DOHH2 (cell line): ENCODE measurements around the gene TMA7.

Source experiments
- H3F3A ChIP-seq: fragments of 200-600 bp; sonication (generic), shearing (Covaris generic); 2 replicates; pipeline ENCODE4 v1.6.0; 2016; ENCODE audit warnings: antibody characterized with exemption, mild to moderate bottlenecking; ENCODE audit not compliant: control insufficient read depth, insufficient read depth
- H3K27ac ChIP-seq: fragments of 200-600 bp; sonication (generic); 2 replicates; pipeline ENCODE4 v1.5.1; 2014; ENCODE audit warnings: low read depth, mild to moderate bottlenecking, low read length, moderate library complexity
- H3K27me3 ChIP-seq: fragments of 200-600 bp; sonication (generic); 2 replicates; pipeline ENCODE4 v1.6.1; 2014; ENCODE audit warnings: mild to moderate bottlenecking, low read length, mixed read lengths; ENCODE audit not compliant: control insufficient read depth
- H3K36me3 ChIP-seq: fragments of 200-600 bp; sonication (generic); 2 replicates; pipeline ENCODE4 v1.6.1; 2014; ENCODE audit warnings: mild to moderate bottlenecking, low read length, moderate library complexity, mixed read lengths; ENCODE audit not compliant: control insufficient read depth
- H3K4me1 ChIP-seq: fragments of 200-600 bp; sonication (generic); 2 replicates; pipeline ENCODE4 v1.6.1; 2014; ENCODE audit warnings: mild to moderate bottlenecking, low read length, mixed read lengths; ENCODE audit not compliant: control insufficient read depth
- H3K4me2 ChIP-seq: fragments of 200-600 bp; sonication (generic); 2 replicates; pipeline ENCODE4 v1.6.0; 2014; ENCODE audit warnings: mild to moderate bottlenecking, low read length, moderate library complexity
- H3K4me3 ChIP-seq: fragments of 200-600 bp; sonication (generic); 2 replicates; pipeline ENCODE4 v1.5.1; 2014; ENCODE audit warnings: mild to moderate bottlenecking, low read length, mixed read lengths
- H3K79me2 ChIP-seq: fragments of 200-600 bp; sonication (generic); 2 replicates; pipeline ENCODE4 v1.6.1; 2014; ENCODE audit warnings: mild to moderate bottlenecking, low read length, mixed read lengths; ENCODE audit not compliant: control insufficient read depth
- H3K9me2 ChIP-seq: fragments of 200-600 bp; sonication (generic); replicated peaks from 2 replicates; pipeline ENCODE4 v1.6.1; 2014; ENCODE audit warnings: mild to moderate bottlenecking, low read length, mixed read lengths; ENCODE audit not compliant: control insufficient read depth
- H3K9me3 ChIP-seq: fragments of 200-600 bp; sonication (generic); 2 replicates; pipeline ENCODE4 v1.6.1; 2014; ENCODE audit warnings: antibody characterized with exemption, low read length, mixed read lengths; ENCODE audit not compliant: control insufficient read depth, insufficient read depth
- H4K20me1 ChIP-seq: fragments of 200-600 bp; sonication (generic); 2 replicates; pipeline ENCODE4 v1.6.0; 2014; ENCODE audit warnings: low read depth, mild to moderate bottlenecking, antibody characterized with exemption, low read length, moderate library complexity; ENCODE audit not compliant: control insufficient read depth, insufficient read depth
- EZH2phosphoT487 ChIP-seq: fragments of 200-600 bp; sonication (generic); IDR thresholded peaks from 2 replicates; pipeline ENCODE4 v1.6.1; 2017; ENCODE audit warnings: borderline replicate concordance, mild to moderate bottlenecking, antibody characterized with exemption, low read length, moderate library complexity, mixed read lengths
- TF ChIP-seq, protein P1 (sequence below): fragments of 200-600 bp; sonication (generic); IDR thresholded peaks from one replicate; pipeline ENCODE4 v1.5.1; 2014; ENCODE audit warnings: antibody characterized with exemption, mild to moderate bottlenecking, low read depth, low read length; ENCODE audit not compliant: poor library complexity, severe bottlenecking

Gene TMA7

DNA sequence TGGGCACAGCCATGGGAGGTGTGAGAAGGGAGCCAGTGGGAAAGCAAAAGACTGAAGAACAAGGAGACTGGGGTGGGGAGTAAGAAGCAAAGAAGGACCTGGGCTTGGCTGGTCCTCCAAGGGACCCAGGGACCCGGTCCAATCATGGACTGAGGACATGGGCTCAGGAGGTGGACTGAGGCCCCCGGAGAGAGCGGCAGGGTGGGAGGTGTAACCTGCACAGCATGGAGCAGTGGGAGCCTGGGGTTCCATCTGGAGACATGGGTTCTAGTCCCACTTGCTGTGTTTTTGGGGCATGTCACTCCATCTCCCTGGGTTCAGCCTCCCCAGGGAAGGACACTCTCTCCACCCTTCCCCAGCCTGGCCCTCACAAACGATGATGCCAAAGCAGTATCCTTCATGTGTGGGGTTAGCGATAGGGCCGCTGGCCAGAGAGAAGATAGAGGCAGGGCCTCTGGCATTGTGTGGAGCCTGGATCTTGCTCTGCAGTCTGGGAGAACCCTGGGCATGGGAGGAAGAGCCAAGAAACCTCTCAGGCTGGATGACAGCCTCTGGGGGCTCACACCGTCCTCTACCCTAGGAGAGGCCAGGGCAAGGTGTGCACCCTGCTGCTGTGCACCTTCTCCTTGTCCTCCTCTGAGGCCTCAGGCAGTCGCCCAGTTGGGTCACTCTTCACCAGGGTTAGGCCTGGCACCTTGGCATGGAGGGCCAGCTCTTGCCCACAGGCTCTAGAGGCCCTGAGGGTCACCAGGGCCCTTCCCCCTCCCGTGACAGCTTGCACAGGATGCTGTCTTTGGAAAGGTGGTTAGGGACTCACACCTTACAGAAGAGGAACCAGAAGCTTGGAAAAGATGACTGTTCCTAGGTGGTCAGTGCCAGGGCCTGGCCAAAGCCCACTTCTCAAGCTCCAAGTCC is 42.0 kb upstream of the TMA7 start:
- no peaks in the 10 kb centered on the region for H3K79me2 ChIP-seq
- peaks cover 3% of the 10 kb centered on the region; the same call in 1 of the 2 replicates for H3K27me3 ChIP-seq
- no peak overlapping the region for H3K4me2 ChIP-seq
- H3K4me1 ChIP-seq: no peaks in the 10 kb centered on the region
- no peaks in the 10 kb centered on the region for H3F3A ChIP-seq
- H3K4me3 ChIP-seq: no peak overlapping the region
- TF ChIP-seq EZH2phosphoT487: no peak
- TF ChIP-seq, protein P1, sequence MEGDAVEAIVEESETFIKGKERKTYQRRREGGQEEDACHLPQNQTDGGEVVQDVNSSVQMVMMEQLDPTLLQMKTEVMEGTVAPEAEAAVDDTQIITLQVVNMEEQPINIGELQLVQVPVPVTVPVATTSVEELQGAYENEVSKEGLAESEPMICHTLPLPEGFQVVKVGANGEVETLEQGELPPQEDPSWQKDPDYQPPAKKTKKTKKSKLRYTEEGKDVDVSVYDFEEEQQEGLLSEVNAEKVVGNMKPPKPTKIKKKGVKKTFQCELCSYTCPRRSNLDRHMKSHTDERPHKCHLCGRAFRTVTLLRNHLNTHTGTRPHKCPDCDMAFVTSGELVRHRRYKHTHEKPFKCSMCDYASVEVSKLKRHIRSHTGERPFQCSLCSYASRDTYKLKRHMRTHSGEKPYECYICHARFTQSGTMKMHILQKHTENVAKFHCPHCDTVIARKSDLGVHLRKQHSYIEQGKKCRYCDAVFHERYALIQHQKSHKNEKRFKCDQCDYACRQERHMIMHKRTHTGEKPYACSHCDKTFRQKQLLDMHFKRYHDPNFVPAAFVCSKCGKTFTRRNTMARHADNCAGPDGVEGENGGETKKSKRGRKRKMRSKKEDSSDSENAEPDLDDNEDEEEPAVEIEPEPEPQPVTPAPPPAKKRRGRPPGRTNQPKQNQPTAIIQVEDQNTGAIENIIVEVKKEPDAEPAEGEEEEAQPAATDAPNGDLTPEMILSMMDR: no peak
- H4K20me1 ChIP-seq: no peaks in the 10 kb centered on the region
- no peaks in the 10 kb centered on the region for H3K9me3 ChIP-seq
- H3K9me2 ChIP-seq: no peaks in the 10 kb centered on the region
- H3K27ac ChIP-seq: no peak overlapping the region
- no peaks in the 10 kb centered on the region for H3K36me3 ChIP-seq

DNA sequence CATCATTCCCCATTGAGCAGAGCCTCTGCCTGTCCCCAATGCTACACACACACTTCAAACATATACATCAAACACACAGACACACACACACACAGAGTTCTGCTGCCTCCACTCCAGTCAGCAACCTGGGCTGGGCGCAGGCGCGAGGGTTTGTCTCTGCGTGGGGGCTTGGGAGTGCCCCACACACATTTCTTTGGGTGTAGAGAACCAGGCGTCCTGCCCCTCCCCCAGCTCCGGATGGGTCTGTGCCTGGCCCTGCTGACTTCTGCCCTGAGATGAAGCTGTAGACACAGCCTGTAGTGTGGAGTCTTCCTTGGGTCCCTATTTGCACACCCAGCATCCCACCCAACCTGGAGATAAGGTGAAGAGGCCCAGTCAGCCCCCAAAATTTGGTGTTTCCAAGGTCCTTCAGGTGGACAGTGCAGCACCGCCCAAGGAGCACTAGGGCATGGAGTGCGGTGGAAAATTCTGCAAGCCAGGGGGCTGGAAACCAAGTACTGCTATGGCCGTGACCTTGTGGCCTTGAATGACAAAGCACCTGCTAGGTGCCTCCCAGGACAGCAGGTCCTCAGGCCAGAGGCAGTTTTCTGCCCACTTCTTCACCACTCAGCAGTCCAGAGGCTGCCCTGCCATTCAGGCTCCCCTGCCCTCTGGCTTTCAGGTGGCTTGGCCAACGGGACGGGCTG is 41.2 kb upstream of the TMA7 start:
- Histone ChIP-seq H3K4me1 (no peaks in the 10 kb centered on the region), H3K27ac (no peak overlapping the region)
- TF ChIP-seq EZH2phosphoT487: no peak
- TF ChIP-seq, protein P1: no peak

DNA sequence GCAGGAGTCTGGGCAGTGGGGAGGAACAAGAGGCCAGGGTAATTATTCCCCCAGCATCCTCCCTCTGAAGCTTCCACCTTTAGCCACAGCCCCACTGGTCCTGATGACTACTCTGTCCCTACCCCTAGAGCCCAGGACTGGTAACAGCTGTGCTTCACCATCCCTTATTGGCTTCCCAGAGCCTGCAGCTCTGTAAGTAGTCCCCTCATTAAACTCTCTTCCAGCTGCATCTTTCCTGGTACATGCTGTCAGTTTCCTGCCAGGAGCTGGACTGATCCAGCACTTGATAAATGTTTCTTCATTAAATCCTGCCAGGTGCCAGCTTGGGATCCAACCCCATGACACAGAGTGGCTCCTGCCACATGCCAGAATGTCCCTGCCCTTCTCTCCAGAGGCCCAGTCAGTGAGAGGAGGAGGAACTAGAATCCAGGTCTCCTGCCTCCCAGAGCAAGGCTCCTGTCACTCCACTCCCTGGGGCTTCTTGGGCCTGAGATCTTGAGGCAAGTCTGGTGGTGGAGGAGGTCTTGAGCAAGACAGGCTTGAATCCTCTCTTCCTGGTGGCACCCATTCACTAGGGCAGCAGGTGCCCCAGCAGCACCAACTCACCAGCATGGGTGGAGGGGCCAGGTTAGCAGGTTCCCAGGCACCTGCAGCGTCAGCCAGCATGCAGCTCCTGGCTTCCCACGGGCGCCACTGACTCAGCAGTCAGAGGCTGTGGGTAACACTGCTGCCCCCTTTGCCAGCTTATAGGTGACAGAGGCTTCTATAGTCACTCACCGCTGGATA is 40.5 kb upstream of the TMA7 start:
- H3F3A ChIP-seq: no peaks in the 10 kb centered on the region
- no peak overlapping the region for H3K4me3 ChIP-seq
- H3K27me3 ChIP-seq: peaks cover 3% of the 10 kb centered on the region; the same call in 1 of the 2 replicates
- no peak overlapping the region for H3K27ac ChIP-seq
- H4K20me1 ChIP-seq: no peaks in the 10 kb centered on the region
- TF ChIP-seq EZH2phosphoT487: no peak
- TF ChIP-seq, protein P1: no peak
- H3K9me3 ChIP-seq: no peaks in the 10 kb centered on the region
- H3K79me2 ChIP-seq: no peaks in the 10 kb centered on the region
- no peaks in the 10 kb centered on the region for H3K9me2 ChIP-seq
- H3K4me2 ChIP-seq: no peak overlapping the region
- no peaks in the 10 kb centered on the region for H3K36me3 ChIP-seq
- no peaks in the 10 kb centered on the region for H3K4me1 ChIP-seq

More for the DNA sequence above, 41.2 kb upstream of the TMA7 start:
- Histone ChIP-seq H4K20me1 (no peaks in the 10 kb centered on the region), H3K36me3 (no peaks in the 10 kb centered on the region), H3K4me2 (no peak overlapping the region), H3F3A (no peaks in the 10 kb centered on the region), H3K9me3 (no peaks in the 10 kb centered on the region), H3K9me2 (no peaks in the 10 kb centered on the region), H3K4me3 (no peak overlapping the region), H3K79me2 (no peaks in the 10 kb centered on the region), H3K27me3 (peaks cover 3% of the 10 kb centered on the region; the same call in 1 of the 2 replicates)
